Natural killer cell treated with Interleukin-12 subunit alpha and Interleukin-12 subunit beta and Interleukin-15 and Interleukin-18, amount 100 ng/mL, for 72 hours (primary cell): ENCODE results near the gene SSH2. TPM values are rescaled to one million over a fixed set of nuclear protein-coding genes. Genes with fewer than 3 reads are reported as not detected.
A peak's percentile ranks its signal among the peaks of the same experiment; 100 is the strongest.

ENCODE experiments used
- ATAC-seq, 2 donors: fragments of 150-1000 bp; cut with Tn5 transposase in 1 of 2; sonication (Bioruptor Pico), chemical (Tn5 transposase) in 1 of 2; 2 replicates each; pipeline ENCODE4 v1.10.0; 2021
- DNase-seq: peaks from one replicate; pipeline ENCODE4 v3.0.0; 2022; ENCODE audit warnings: low spot score
- H3K27ac Mint-ChIP-seq, 2 donors: 1 replicate in 1 of 2; 2 replicates in 1 of 2; pipeline ENCODE4 v1.8.0; 2022; ENCODE audit warnings: mixed read lengths in 2 of 2, mild to moderate bottlenecking in 1 of 2, moderate library complexity in 1 of 2
- H3K27me3 Mint-ChIP-seq, 2 donors: 1 replicate in 1 of 2; 2 replicates in 1 of 2; pipeline ENCODE4 v1.8.0; 2022; ENCODE audit warnings: mixed read lengths in 2 of 2
- H3K36me3 Mint-ChIP-seq: one replicate; pipeline ENCODE4 v1.8.0; 2022; ENCODE audit warnings: mixed read lengths
- H3K4me1 Mint-ChIP-seq, 2 donors: 1 replicate in 1 of 2; 2 replicates in 1 of 2; pipeline ENCODE4 v1.8.0; 2022; ENCODE audit warnings: low read depth in 2 of 2, mixed read lengths in 2 of 2, mild to moderate bottlenecking in 1 of 2
- H3K4me3 Mint-ChIP-seq: one replicate; pipeline ENCODE4 v1.8.0; 2022; ENCODE audit warnings: mixed read lengths
- H3K9me3 Mint-ChIP-seq: 2 replicates; pipeline ENCODE4 v1.8.0; 2022; ENCODE audit warnings: mixed read lengths
- total RNA-seq, 2 donors: library from RNA; stranded (reverse); gene quantifications; one replicate each; pipeline ENCODE4 v1.2.3, GENCODE V29; 2022

Gene SSH2
- total RNA-seq, 2 donors from 2014 or later = 44.4 to 72.2 TPM

DNA sequence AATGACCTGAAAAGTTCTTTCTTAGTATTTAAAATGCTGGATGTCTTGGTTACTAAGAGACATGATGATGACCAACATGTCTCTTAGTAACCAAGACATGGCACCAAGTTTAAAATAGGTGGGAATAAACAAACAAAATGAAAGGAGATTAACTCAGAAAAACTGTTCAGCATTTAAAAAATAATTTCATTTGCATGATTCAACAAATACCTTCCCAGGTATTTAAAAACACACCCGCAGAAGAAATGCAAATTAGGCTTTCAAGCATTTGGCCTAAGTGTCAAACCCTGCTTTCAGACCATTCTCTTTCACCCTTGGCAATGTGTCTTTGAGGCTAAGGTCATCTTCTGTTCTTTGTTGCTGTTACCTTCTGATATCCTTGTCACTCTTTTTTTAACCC lies 215.9 kb downstream of the SSH2 start:
- DNase-seq (no peak), ATAC-seq (no peak)
- Mint-ChIP-seq H3K9me3 (peaks cover 3% of the 10 kb centered on the region), H3K27me3 (no peaks in the 10 kb centered on the region), H3K4me3 (peak overlapping the region; percentile 16), H3K4me1 (peaks cover 55 to 67% of the 10 kb centered on the region in 2 donors), H3K36me3 (no peaks in the 10 kb centered on the region), H3K27ac (peak overlapping the region; percentile 20 to 52)

DNA sequence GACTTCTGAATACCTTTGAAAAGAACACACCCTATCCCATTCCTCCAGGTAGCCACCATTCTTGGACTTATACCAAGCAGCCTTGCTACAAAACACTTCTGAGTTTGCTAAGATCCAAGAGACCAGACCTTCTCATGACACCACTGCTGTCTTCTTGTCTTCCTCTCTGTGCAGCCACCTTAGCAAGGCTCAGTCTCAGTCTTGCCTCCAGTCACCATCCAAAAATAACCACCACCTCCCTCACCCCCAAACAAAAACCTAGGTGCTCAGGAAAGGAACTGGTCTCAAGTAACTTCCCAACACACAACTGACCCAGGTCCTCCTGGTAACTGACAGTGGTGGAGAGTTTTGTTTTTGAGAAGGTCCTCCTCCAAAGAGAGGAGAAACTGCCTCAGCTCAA lies 216.4 kb downstream of the SSH2 start:
- no peak overlapping the region for H3K4me3 Mint-ChIP-seq
- DNase-seq (no peak), ATAC-seq (peak in 1 of 2 donors; percentile 56)
- peak overlapping the region; percentile 52 to 76 for H3K27ac Mint-ChIP-seq
- H3K27me3 Mint-ChIP-seq = no peaks in the 10 kb centered on the region
- H3K4me1 Mint-ChIP-seq = peaks cover 55 to 67% of the 10 kb centered on the region in 2 donors
- H3K36me3 Mint-ChIP-seq = no peaks in the 10 kb centered on the region
- H3K9me3 Mint-ChIP-seq = peaks cover 3% of the 10 kb centered on the region

GRCh38 chr17:29711588-29712385 lies 218.2 kb downstream of the SSH2 start:
- Mint-ChIP-seq H3K4me1 (peaks cover 44 to 64% of the 10 kb centered on the region in 2 donors), H3K36me3 (no peaks in the 10 kb centered on the region), H3K27ac (peak overlapping the region; percentile 17 to 50), H3K9me3 (no peaks in the 10 kb centered on the region), H3K27me3 (no peaks in the 10 kb centered on the region), H3K4me3 (no peak overlapping the region)
- ATAC-seq (no peak), DNase-seq (no peak)

DNA sequence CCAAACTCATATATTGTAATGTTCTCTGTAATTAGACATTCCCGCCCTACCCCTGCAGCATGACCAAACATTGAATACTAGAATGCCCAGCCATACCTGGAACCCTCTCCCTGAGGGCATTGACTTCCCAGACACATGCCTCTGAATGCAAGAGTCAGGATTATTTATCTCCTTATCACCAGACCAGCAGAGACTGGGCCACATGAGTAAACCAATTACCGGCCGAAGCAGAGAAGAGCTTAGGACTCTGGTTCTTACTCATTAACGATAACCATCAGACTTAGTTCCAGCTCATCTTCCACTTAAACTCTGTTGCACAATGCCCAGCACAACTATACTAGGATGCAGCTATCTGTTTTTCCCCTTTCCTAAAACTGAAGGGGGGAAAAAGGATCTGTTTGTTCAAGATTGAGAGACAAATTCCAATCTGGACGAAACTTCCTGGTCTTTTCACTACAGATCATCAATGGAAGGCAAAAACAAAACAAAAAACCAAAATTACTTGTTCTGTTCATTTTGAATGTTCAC lies 219.1 kb downstream of the SSH2 start:
- ATAC-seq (no peak), DNase-seq (no peak)
- peak overlapping the region; percentile 50 to 60 for H3K27ac Mint-ChIP-seq
- H3K36me3 Mint-ChIP-seq = no peaks in the 10 kb centered on the region
- H3K4me1 Mint-ChIP-seq = peaks cover 39 to 55% of the 10 kb centered on the region in 2 donors
- no peak overlapping the region for H3K4me3 Mint-ChIP-seq
- H3K9me3 Mint-ChIP-seq = no peaks in the 10 kb centered on the region
- H3K27me3 Mint-ChIP-seq = no peaks in the 10 kb centered on the region

GRCh38 chr17:29710520-29710884 lies 219.5 kb downstream of the SSH2 start:
- no peak for DNase-seq
- H3K4me3 Mint-ChIP-seq = no peak overlapping the region
- no peak for ATAC-seq
- no peaks in the 10 kb centered on the region for H3K9me3 Mint-ChIP-seq
- H3K27ac Mint-ChIP-seq = peak overlapping the region; percentile 50 to 60
- H3K36me3 Mint-ChIP-seq = no peaks in the 10 kb centered on the region
- peaks cover 38 to 54% of the 10 kb centered on the region in 2 donors for H3K4me1 Mint-ChIP-seq
- H3K27me3 Mint-ChIP-seq = no peaks in the 10 kb centered on the region

- H3K4me1 Mint-ChIP-seq = peaks cover 44 to 54% of the 10 kb centered on the region in 2 donors
- H3K4me3 Mint-ChIP-seq = no peak overlapping the region
- H3K27me3 Mint-ChIP-seq = no peaks in the 10 kb centered on the region
- H3K36me3 Mint-ChIP-seq = no peaks in the 10 kb centered on the region
- peak overlapping the region; percentile 50 to 60 for H3K27ac Mint-ChIP-seq
- no peak for DNase-seq
- no peak for ATAC-seq
- H3K9me3 Mint-ChIP-seq = no peaks in the 10 kb centered on the region
These were observed 220.0 kb downstream of the SSH2 start for GRCh38 chr17:29709866-29710519.

- no peaks in the 10 kb centered on the region for H3K27me3 Mint-ChIP-seq
- H3K27ac Mint-ChIP-seq = peak overlapping the region; percentile 90 to 96
- peak overlapping the region; percentile 75 for H3K4me3 Mint-ChIP-seq
- H3K36me3 Mint-ChIP-seq = peaks cover 7% of the 10 kb centered on the region
- ATAC-seq (no peak), DNase-seq (no peak)
- no peaks in the 10 kb centered on the region for H3K9me3 Mint-ChIP-seq
- H3K4me1 Mint-ChIP-seq = peaks cover 41 to 44% of the 10 kb centered on the region in 2 donors
These were observed 222.8 kb downstream of the SSH2 start for GRCh38 chr17:29707212-29707571.

DNA sequence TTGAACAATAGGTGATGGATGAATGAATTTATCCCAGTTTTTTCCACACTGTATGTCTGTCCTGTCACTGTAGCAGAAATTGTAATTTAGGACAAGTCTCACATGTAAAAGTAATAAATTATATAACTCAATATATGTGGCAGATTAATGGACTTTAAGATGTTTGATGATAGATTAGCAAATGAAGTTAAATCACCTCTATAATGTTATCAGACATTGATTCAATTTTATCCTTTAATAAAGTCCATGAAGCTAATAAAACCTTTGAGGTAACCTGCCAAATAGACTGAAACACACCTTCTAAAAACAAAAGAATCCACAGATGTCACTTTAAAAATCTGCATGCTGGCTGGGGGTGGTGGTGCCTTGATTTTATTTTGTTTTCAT lies 224.0 kb downstream of the SSH2 start:
- peak overlapping the region; percentile 75 for H3K4me3 Mint-ChIP-seq
- H3K9me3 Mint-ChIP-seq = no peaks in the 10 kb centered on the region
- no peak for DNase-seq
- H3K36me3 Mint-ChIP-seq = peaks cover 7% of the 10 kb centered on the region
- peak overlapping the region; percentile 90 to 96 for H3K27ac Mint-ChIP-seq
- ATAC-seq = no peak
- no peaks in the 10 kb centered on the region for H3K27me3 Mint-ChIP-seq
- peaks cover 33% of the 10 kb centered on the region in 2 donors for H3K4me1 Mint-ChIP-seq

- peaks cover 7% of the 10 kb centered on the region for H3K36me3 Mint-ChIP-seq
- H3K4me3 Mint-ChIP-seq = peak overlapping the region; percentile 75
- peak overlapping the region; percentile 90 to 96 for H3K27ac Mint-ChIP-seq
- no peaks in the 10 kb centered on the region for H3K9me3 Mint-ChIP-seq
- no peaks in the 10 kb centered on the region for H3K27me3 Mint-ChIP-seq
- ATAC-seq (no peak), DNase-seq (no peak)
- peaks cover 28 to 29% of the 10 kb centered on the region in 2 donors for H3K4me1 Mint-ChIP-seq
These were observed 224.6 kb downstream of the SSH2 start for GRCh38 chr17:29705386-29705785.

DNA sequence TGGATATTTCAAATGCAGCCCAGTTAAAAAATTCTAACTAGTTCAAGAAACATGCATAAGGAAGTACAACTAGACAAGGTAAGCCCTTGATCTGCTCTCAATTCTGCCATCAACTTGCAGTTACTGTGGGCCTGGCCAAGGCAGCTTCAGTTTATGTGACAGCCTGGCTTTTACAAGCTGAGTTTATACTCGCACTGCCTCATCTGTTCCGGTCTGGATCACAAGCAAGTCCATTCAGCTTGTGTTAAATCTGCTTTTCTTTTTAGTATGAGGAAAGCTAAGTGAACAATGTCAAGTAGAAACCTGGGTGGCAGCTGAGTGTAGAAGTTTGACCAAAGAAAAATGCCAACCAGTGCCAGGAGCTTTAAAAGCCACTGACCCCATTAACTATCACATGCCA lies 230.7 kb downstream of the SSH2 start:
- Mint-ChIP-seq H3K27me3 (no peaks in the 10 kb centered on the region), H3K36me3 (peaks cover 21% of the 10 kb centered on the region), H3K4me3 (no peak overlapping the region), H3K27ac (peak overlapping the region; percentile 76 to 82), H3K4me1 (peaks cover 43 to 49% of the 10 kb centered on the region in 2 donors), H3K9me3 (no peaks in the 10 kb centered on the region)
- DNase-seq (no peak), ATAC-seq (no peak)

- Mint-ChIP-seq H3K4me3 (no peak overlapping the region), H3K36me3 (peaks cover 21% of the 10 kb centered on the region)
These were observed 231.2 kb downstream of the SSH2 start for GRCh38 chr17:29698837-29699236.

DNA sequence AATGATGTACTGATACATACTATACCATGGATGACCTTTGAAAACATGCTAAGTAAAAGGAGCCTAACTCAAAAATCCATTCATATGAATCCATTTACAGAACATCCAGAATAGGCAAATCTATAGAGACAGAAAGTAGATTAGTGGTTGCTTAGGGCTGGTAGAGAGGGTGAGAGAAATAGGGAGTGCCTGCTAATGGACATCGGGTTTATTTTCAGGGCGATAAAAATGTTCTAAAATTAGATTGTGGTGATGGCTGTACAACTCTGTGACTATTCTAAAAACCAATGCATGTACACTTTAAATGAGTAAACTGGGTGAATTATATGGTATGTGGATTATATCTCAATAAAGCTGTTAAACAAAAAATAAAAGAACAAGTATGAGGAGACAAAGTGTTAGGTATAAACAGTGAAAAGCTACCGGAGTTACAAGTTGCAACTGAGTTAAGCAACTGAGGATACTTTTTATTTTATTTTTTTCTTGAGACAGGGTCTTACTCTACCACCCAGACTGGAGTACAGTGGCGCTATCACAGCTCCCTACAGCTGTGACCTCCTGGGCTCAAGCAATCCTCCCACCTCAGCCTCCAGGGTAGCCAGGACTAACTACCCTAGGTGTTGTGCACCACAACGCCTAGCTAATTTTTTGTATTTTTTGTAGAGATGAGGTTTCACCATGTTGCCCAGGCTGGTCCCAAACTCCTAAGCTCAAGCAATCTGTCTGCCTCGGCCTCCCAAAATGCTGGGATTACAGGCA lies 231.8 kb downstream of the SSH2 start:
- ATAC-seq = no peak
- H3K4me3 Mint-ChIP-seq = peak overlapping the region; percentile 56
- peak overlapping the region; percentile 76 to 82 for H3K27ac Mint-ChIP-seq
- no peak for DNase-seq
- H3K9me3 Mint-ChIP-seq = no peaks in the 10 kb centered on the region
- H3K36me3 Mint-ChIP-seq = peaks cover 21% of the 10 kb centered on the region
- peaks cover 48 to 49% of the 10 kb centered on the region in 2 donors for H3K4me1 Mint-ChIP-seq
- no peaks in the 10 kb centered on the region for H3K27me3 Mint-ChIP-seq

More at GRCh38 chr17:29698837-29699236, 231.2 kb downstream of the SSH2 start:
- Mint-ChIP-seq H3K27ac (peak overlapping the region; percentile 76 to 82), H3K4me1 (peaks cover 46 to 49% of the 10 kb centered on the region in 2 donors), H3K27me3 (no peaks in the 10 kb centered on the region), H3K9me3 (no peaks in the 10 kb centered on the region)
- no peak for DNase-seq
- ATAC-seq = no peak

DNA sequence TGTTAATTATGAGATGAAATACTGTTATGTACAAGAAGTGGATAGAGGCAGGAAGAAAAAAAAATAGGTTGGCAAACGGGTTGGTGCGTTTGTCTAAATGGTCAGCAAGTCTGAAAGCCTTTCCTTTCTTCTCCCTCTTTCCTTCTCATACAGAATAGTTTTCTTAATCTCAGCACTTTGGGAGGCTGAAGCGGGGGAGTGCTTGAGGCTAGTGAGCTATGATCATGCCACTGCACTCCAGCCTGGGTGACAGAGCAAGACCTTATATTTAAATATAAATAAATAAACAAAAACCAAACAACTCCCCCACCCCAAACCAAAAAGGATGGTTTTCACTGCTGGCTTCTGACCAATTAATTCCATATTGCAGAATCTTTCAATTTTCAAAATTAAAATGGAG lies 232.7 kb downstream of the SSH2 start:
- peaks cover 49% of the 10 kb centered on the region in 2 donors for H3K4me1 Mint-ChIP-seq
- no peak for ATAC-seq

More for the DNA sequence above, 232.7 kb downstream of the SSH2 start:
- no peaks in the 10 kb centered on the region for H3K9me3 Mint-ChIP-seq
- no peak for DNase-seq
- H3K4me3 Mint-ChIP-seq = no peak overlapping the region
- no peaks in the 10 kb centered on the region for H3K27me3 Mint-ChIP-seq
- H3K27ac Mint-ChIP-seq = peak overlapping the region; percentile 76 to 82
- peaks cover 14% of the 10 kb centered on the region for H3K36me3 Mint-ChIP-seq
